Measurements from ENCODE around the gene POLR1G.

DNA sequence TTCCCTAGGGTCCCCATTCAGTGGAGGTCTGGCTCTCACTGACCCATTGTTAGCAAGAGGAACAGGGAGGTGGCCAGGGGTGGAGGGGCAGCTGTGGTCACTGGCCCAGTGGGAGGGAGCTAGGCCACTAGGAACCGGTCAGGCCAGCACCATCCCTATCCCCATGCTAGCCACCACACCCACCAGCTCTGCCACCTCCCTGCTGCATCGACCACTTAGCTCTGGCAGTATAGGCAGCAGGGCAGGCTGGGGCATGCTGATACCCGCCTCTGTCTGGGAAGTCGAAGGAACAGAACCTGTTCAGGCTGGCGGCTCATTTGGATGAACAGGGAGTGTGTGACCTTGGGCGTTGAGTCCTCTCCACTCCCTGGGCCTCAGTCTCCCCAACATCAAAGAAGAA lies 6.3 kb upstream of the POLR1G start:
- TF ChIP-seq ZNF114 (CRISPR knock-in tag; IDR thresholded peaks at IDR 0.05) (no peak), EZH2 (IDR thresholded peaks at IDR 0.05; ENCODE audit: low read depth, unreplicated experiment) (no peak), REST (IDR thresholded peaks at IDR 0.05; ENCODE audit: unreplicated experiment) (no peak), POLR2AphosphoS5 (IDR thresholded peaks at IDR 0.05; ENCODE audit: low read depth) (no peak), CTCF (conservative IDR thresholded peaks at IDR 0.05; ENCODE audit: low read depth in 2 of 2) (no peak), EZH2phosphoT487 (IDR thresholded peaks at IDR 0.05; ENCODE audit: unreplicated experiment) (no peak), CREB1 (CRISPR knock-in tag; IDR thresholded peaks at IDR 0.05; ENCODE audit: low read depth) (no peak), JUNB (IDR thresholded peaks at IDR 0.05; ENCODE audit: unreplicated experiment) (no peak), STAT1 (IDR thresholded peaks at IDR 0.05; ENCODE audit: unreplicated experiment) (no peak), ETS1 (IDR thresholded peaks at IDR 0.05) (no peak), NANOG (IDR thresholded peaks at IDR 0.05; ENCODE audit: borderline replicate concordance) (no peak)
